GM12872 (cell line): Measurements from ENCODE around the gene ASXL3.

Source experiments
- CTCF ChIP-seq: IDR thresholded peaks from 3 replicates; pipeline ENCODE4 v1.5.1; 2011; ENCODE audit warnings: low read depth, mild to moderate bottlenecking, low read length, moderate library complexity; ENCODE audit not compliant: insufficient read depth

ASXL3 gene

GRCh38 chr18:33664241-33664874 is 86.3 kb downstream of the ASXL3 start:
- TF ChIP-seq CTCF: no peak

GRCh38 chr18:33665187-33665586 is 87.2 kb downstream of the ASXL3 start:
- no peak for TF ChIP-seq CTCF

DNA sequence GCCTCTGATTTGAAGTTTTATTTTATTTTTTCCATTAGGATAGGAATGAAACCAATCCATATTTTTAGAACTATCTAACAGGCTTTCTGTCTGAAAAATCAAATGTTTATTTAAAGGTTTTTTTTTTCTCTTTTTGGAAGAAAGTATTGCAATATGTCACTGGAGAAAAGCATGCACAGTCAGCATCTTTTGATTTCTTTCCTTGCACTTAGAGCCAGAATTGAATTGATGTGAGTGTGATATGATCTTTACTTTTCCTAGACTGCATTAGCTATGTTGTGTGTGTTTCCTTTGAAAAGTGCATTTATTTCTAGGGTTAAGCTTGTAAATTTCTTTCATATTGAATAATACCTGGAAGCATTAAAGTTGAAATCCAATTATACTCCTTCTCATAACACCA is 87.6 kb downstream of the ASXL3 start:
- TF ChIP-seq CTCF: no peak

DNA sequence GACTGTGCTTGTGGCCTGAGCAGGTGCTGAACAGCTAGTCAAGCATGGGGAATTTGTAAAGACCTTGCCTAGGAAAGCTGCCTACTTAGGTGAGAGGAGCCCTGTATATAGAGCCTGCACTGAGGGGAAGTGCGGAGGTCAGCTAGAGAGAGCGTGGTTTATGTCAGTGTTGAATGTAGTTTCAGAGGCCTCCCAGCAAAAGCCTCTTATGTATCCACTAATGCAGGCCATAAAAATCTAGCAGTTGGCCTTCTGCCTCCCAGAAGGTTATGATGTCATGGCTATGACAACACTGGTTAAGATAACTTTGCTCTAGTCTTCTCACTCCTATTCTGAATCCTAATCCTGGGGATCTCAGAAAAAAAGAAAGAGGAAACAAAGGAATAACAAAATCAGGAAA is 88.9 kb downstream of the ASXL3 start:
- TF ChIP-seq CTCF: no peak

DNA sequence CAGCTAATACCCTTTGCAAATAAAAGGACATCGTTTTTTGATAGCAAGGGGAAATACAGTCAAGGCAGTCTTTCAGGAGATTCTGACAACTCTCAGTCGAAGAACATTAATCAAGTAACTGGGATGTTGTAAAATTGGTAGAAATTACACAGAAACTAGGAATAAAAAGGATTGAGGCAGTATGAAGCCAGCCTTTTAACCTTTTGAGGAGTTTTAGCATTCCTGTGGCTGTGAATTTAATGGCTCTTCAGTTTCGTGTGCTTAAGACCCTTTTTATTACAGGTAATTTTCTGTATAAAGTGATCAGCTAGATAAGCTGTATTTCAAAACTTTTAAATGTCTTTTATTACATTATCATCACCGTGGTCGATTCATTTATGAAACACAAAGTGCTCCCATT is 91.6 kb downstream of the ASXL3 start:
- TF ChIP-seq CTCF: no peak

DNA sequence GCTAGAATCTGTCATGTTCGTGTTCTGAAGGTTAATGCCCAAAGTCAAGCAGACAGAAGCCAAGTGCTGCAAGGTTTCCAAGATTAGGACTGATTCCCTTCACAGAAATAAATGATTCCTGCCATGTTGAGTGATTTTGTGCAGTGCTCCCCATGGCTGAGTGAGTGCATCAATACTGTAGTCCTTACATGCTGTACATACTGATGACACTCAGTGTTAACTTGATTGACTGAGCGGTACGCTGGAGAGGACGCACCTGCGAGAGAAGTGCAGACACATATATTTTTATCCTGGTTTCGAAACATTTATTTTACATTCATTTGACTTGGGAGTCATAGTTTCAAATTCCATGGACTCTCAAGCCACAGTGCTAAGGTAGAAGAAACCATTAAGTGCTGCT is 92.0 kb downstream of the ASXL3 start:
- TF ChIP-seq CTCF: no peak

DNA sequence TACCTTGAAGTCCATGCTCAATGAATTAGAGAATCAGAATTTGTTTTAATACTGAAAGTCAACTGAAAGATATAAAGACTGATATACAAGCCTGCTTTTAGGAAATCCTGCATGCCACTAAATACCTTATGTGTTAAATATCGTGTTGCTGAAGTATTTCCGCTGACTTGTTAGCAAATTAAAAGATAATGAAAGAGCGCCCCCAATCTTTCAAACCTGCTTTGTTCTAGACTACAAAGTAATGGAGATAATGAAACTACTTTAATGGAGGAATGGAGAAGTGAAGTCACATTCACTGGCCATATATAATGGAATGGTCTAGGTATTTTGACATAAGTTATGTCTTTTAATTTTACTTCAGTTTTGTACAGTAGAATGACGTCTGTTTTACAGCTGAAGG is 95.7 kb downstream of the ASXL3 start:
- no peak for TF ChIP-seq CTCF

DNA sequence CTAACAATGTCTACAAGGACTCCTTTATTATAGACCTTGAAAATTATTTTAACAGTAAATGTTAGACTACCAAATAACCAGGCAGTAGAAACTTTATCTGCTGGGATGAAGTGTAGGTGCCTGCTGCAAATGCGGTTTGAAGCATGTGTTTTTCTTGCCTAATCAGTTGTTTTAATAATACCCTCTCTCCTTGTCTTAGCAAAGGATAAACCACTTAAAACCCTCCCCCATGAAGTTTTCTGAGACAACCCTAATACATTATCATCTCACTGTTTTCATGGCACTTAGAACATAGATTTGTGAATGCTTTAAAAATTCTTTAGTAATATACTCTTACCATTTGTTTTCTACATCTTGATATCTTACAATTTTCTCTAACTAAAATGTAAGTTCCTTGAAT is 98.6 kb downstream of the ASXL3 start:
- TF ChIP-seq CTCF: no peak
